Measurements from ENCODE around the gene PRDM10. TPM values are rescaled to one million over a fixed set of nuclear protein-coding genes. Genes with fewer than 3 reads are reported as not detected.

Gene PRDM10
- polyA plus RNA-seq, 3 donors, result 8.8 to 10.4 (median 8.9) TPM

DNA sequence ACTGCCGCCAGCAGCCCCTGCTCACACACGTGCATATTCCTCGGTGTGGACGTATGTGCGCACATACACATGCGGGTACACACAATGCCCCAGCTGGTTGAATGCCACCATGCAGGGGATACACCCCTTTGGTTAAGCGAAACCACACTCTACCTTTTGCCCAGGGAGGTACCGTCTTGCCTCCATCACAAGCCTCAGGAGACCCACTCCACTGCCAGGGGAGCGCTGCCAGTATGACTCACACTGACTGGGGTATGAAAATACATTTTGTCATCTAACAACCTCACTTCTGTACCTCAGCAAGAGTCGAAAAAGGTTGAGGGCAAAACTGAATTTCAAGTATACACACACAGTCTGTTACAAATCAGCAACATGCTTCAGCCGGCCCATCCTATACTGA, 147.5 kb downstream of the PRDM10 start:
- no peak for DNase-seq (ENCODE audit: low read depth in 3 of 3, low spot score in 2 of 3)

DNA sequence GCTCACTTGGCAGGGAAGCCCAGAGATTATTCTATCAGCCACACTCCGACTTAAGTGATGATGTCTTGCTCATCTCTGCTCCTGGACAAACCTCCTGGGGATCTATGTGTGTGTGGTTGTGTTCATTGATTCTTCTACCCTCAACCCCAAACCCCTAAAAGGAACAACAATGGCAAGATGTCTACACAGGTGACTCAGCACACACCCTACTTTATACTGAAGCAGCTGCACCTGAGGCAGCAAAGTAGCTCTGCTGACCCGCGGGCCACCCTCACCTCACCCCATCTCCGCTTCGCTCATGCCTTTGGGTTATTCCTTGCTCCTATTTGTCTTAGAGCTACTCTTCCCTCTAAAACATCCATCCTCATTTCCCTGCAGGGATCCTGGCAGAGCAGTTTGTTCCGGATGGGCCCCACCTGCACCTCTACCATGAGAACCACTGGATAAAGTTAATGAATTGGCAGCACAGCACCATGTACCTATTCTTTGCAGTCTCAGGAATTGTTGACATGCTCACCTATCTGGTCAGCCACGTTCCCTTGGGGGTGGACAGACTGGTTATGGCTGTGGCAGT, 148.3 kb downstream of the PRDM10 start:
- DNase-seq (ENCODE audit: low read depth in 3 of 3, low spot score in 2 of 3), result no peak

DNA sequence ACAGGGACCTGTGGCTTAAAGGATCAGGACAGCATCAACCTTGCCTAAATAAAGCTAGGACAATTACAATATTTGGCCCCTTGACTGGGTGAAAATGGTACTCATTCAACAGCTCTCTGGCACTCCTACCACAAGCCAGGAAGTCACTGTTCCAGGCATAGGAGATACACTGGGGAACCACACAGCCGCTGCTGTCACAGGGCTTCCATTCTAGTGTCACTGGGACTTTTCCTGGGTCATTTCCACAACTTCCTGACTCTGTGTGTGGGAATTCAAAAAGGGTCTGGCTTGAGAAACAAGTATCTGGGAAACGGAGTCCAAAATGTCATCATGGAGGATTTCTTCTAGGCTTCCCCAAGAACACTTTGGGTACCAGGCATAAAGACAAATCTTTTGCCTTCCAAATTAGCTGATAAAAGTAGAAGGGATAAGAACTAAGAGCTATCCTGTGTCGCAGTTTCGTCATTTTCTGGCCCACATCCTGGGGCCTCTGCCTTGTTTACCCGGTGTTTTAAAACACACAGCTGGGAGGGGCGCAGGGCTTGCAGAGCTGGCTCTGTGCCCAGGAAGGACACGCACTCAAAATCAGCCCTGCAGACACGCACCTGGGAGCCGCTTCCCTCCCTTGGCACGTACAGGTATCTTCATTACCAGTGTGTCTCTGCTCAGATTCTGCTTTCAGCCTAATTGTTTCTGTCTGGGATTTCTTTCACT, 149.0 kb downstream of the PRDM10 start:
- no peak for DNase-seq (ENCODE audit: low read depth in 3 of 3, low spot score in 2 of 3)

DNA sequence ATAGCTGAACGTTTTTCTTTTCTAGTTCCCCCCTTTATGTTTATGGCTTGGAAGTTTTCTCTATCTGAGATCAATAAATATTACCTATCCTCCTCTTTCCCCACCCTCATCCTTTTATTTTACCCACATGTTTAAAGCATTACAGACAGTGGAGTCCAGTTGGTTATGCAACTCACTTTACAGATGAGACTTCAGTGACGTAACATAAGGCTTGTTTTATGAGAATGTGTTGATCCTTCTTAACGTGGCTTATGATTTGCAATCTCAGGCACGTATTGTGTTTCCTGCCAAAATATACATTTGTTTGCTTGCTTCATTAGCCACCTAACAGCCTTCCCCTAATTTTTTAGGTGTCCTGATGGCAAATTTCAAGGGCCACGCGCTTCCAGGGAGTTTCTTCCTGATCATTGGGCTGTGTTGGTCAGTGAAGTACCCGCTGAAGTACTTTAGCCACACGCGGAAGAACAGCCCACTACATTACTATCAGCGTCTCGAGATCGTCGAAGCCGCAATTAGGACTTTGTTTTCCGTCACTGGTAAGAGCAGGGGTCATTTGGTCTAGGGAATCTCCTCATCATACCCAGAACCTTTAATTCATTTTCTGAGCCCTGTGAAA, 150.4 kb downstream of the PRDM10 start:
- DNase-seq (ENCODE audit: low read depth in 3 of 3, low spot score in 2 of 3), result no peak

Other genes starting within 250 kb of the PRDM10 start
- 10 to 100 TPM; 19.9 to 26.3 (median 23.2) TPM for gene TMEM45B, start 187.0 kb downstream of the PRDM10 start, polyA plus RNA-seq (ENCODE audit: insufficient read length in 3 of 3)
- gene NFRKB, start 107.3 kb downstream of the PRDM10 start, polyA plus RNA-seq (ENCODE audit: insufficient read length in 3 of 3), result 10 to 100 TPM; 36.2 to 40.3 (median 40.1) TPM
- gene APLP2, start 67.1 kb upstream of the PRDM10 start, polyA plus RNA-seq (ENCODE audit: insufficient read length in 3 of 3), result 100 to 1,000 TPM; 506 to 554 (median 517) TPM
- gene ST14, start 156.9 kb upstream of the PRDM10 start, polyA plus RNA-seq (ENCODE audit: insufficient read length in 3 of 3), result 10 to 100 TPM; 23.2 to 32.4 (median 31.1) TPM